CD4-positive, alpha-beta memory T cell (primary cell): Measurements from ENCODE around the gene NR3C2. TPM values are rescaled to one million over a fixed set of nuclear protein-coding genes. Genes with fewer than 3 reads are reported as not detected.

Experiments
- CTCF ChIA-PET: fragments of 350-600 bp; sonication (Branson Sonifier 250); formaldehyde crosslinking; loops from one replicate; lab custom pipeline; 2021; ENCODE audit warnings: inconsistent platforms; ENCODE audit not compliant: partially characterized antibody; lab: Charles Lee
- POLR2A ChIA-PET: fragments of 350-600 bp; sonication (Branson Sonifier 250); formaldehyde crosslinking; loops from one replicate; lab custom pipeline; 2021; ENCODE audit not compliant: partially characterized antibody; lab: Charles Lee
- DNase-seq, 5 donors: peaks; one replicate each; pipeline versions ENCODE4 v3.0.0 to v3.0.0-alpha.2; 2020 to 2022; ENCODE audit warnings: mixed read lengths in 1 of 5
- H3K27ac ChIP-seq: one replicate; pipeline ENCODE4 v1.7.0; 2013; ENCODE audit warnings: low read depth, low read length
- H3K27me3 ChIP-seq: 2 replicates; pipeline ENCODE4 v1.7.0; 2013; ENCODE audit warnings: mild to moderate bottlenecking, low read length, moderate library complexity; ENCODE audit not compliant: insufficient read depth
- H3K36me3 ChIP-seq: 2 replicates; pipeline ENCODE4 v1.7.0; 2013; ENCODE audit warnings: mild to moderate bottlenecking, low read length, moderate library complexity; ENCODE audit not compliant: insufficient read depth
- H3K4me1 ChIP-seq: 2 replicates; pipeline ENCODE4 v1.7.0; 2013; ENCODE audit warnings: mild to moderate bottlenecking, low read length, moderate library complexity; ENCODE audit not compliant: insufficient read depth
- H3K4me3 ChIP-seq, 2 donors: one replicate each; pipeline ENCODE4 v1.7.0; 2013; ENCODE audit warnings: low read length in 2 of 2, mild to moderate bottlenecking in 1 of 2
- H3K9me3 ChIP-seq, 2 donors: one replicate each; pipeline ENCODE4 v1.7.0; 2013; ENCODE audit warnings: low read length in 2 of 2, control low read depth in 1 of 2; ENCODE audit not compliant: control insufficient read depth in 1 of 2
- H3K27ac Mint-ChIP-seq, 7 donors: one replicate each; pipeline ENCODE4 v1.8.0; 2020 to 2021; ENCODE audit warnings: mixed read lengths in 7 of 7, mild to moderate bottlenecking in 6 of 7, inconsistent platforms in 3 of 7, moderate library complexity in 3 of 7
- H3K27me3 Mint-ChIP-seq, 2 donors: one replicate each; pipeline ENCODE4 v1.8.0; 2020 to 2021; ENCODE audit warnings: mixed read lengths in 2 of 2
- H3K36me3 Mint-ChIP-seq, 2 donors: one replicate each; pipeline ENCODE4 v1.8.0; 2020 to 2021; ENCODE audit warnings: mixed read lengths in 2 of 2, inconsistent platforms in 1 of 2, mild to moderate bottlenecking in 1 of 2
- H3K4me1 Mint-ChIP-seq, 4 donors: one replicate each; pipeline ENCODE4 v1.8.0; 2020 to 2021; ENCODE audit warnings: mixed read lengths in 4 of 4, mild to moderate bottlenecking in 1 of 4
- H3K4me3 Mint-ChIP-seq, 8 donors: one replicate each; pipeline ENCODE4 v1.8.0; 2020 to 2021; ENCODE audit warnings: mixed read lengths in 8 of 8, mild to moderate bottlenecking in 7 of 8, moderate library complexity in 6 of 8, inconsistent platforms in 3 of 8
- H3K9me3 Mint-ChIP-seq, 8 donors: one replicate each; pipeline ENCODE4 v1.8.0; 2020 to 2021; ENCODE audit warnings: mixed read lengths in 8 of 8, mild to moderate bottlenecking in 5 of 8, inconsistent platforms in 3 of 8, moderate library complexity in 1 of 8
- intact Hi-C: fragments of 100-400 bp; cut with micrococcal nuclease; formaldehyde crosslinking; loops from one replicate; pipeline ENCODE4 v1.15.1; 2023
- polyA plus RNA-seq, 2 donors: library from polyadenylated mRNA; unstranded; fragments of 300-500 nt; fragmentation: Illumina TruSeq; gene quantifications; one replicate each; pipeline ENCODE4 v1.2.3, GENCODE V29; 2021
- total RNA-seq, 2 experiments: library from RNA; stranded (reverse); gene quantifications; one replicate each; pipeline ENCODE4 v1.2.3, GENCODE V29; 2021

NR3C2 gene
- total and polyA plus RNA-seq, 4 experiments from 2014 or later, result 4.9 to 50.9 (median 26.8) TPM

DNA sequence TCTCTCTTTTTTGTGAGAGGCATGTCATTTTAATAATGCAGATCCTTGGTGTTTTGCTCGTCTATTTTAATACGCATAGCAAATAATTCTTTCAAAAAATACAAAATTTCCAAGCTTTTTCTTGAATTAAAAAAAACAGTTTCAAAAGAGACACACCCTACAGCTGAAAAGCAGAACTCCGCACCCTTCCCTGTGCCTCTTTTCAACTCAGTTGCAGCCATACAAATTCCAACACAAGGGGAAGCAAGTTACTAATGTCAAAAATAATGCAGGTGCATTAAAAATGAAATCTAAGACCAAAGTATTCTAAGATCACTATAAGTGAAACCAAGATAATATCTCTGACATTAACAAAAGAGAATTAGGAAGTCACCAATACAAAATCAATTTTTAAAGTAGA is 66.6 kb downstream of the NR3C2 start:
- Mint-ChIP-seq H3K36me3 (peaks cover 0 to 4% of the 10 kb centered on the region in 2 donors), H3K4me1 (peaks cover 22 to 47% (median 28%) of the 10 kb centered on the region in 4 donors), H3K9me3 (peaks cover 0 to 3% (median 0%) of the 10 kb centered on the region in 8 donors), H3K4me3 (peak overlapping the region in 7 of 8 donors; percentile 67 to 89 (median 75)), H3K27me3 (no peaks in the 10 kb centered on the region), H3K27ac (peak overlapping the region in 6 of 7 donors; percentile 81 to 96 (median 90))
- peak overlapping the region; percentile 38 for H3K27ac ChIP-seq
- H3K27me3 ChIP-seq, result no peaks in the 10 kb centered on the region
- ChIA-PET POLR2A (interaction anchor here (0.9 to 4.7 kb wide), 6 partner anchors 9 to 323 kb away, joined by 4 to 69 read pairs (median 4); partner anchors contain the start of gene NR3C2), CTCF (interaction anchor here (0.7 to 2.5 kb wide), 7 partner anchors 16 to 314 kb away, joined by 3 to 9 read pairs (median 3); no protein-coding TSS in a partner anchor)
- no peaks in the 10 kb centered on the region for H3K9me3 ChIP-seq
- H3K4me1 ChIP-seq, result peaks cover 23% of the 10 kb centered on the region
- H3K36me3 ChIP-seq, result no peaks in the 10 kb centered on the region
- H3K4me3 ChIP-seq, result no peak overlapping the region
- DNase-seq, result no peak
- intact Hi-C loops, result no loop called here

DNA sequence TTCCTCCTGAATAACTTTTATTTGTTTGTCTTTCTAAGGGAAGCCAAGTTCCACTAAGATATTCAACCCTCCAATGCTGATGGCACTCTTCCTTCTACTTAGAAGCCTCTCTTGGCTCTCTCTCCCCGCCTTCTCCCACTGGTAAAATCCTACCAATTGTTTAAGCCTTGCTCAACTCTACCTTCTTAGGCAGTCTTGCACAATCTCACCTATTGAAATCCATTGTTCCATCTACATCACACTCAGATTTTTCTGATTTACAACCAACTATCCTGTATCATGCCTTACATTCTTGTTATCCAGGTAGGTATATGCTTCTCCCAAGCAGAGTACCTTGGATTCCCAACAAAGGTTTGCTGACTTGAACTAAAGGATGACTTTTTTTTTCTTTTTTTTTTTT is 69.1 kb downstream of the NR3C2 start:
- H3K4me3 ChIP-seq, result no peak overlapping the region
- no peaks in the 10 kb centered on the region for H3K9me3 ChIP-seq
- H3K27ac Mint-ChIP-seq, result peak overlapping the region in 2 of 7 donors; percentile 37 to 56
- POLR2A ChIA-PET, result no interaction called here
- peak overlapping the region in 1 of 8 donors; percentile 41 for H3K4me3 Mint-ChIP-seq
- H3K27me3 ChIP-seq, result no peaks in the 10 kb centered on the region
- CTCF ChIA-PET, result no interaction called here
- no peak for DNase-seq
- no peaks in the 10 kb centered on the region for H3K36me3 ChIP-seq
- peaks cover 32 to 59% (median 37%) of the 10 kb centered on the region in 4 donors for H3K4me1 Mint-ChIP-seq
- no peaks in the 10 kb centered on the region for H3K9me3 Mint-ChIP-seq
- H3K36me3 Mint-ChIP-seq, result peaks cover 0 to 4% of the 10 kb centered on the region in 2 donors
- H3K27me3 Mint-ChIP-seq, result no peaks in the 10 kb centered on the region
- no peak overlapping the region for H3K27ac ChIP-seq
- H3K4me1 ChIP-seq, result peaks cover 26% of the 10 kb centered on the region
- intact Hi-C loops, result no loop called here

DNA sequence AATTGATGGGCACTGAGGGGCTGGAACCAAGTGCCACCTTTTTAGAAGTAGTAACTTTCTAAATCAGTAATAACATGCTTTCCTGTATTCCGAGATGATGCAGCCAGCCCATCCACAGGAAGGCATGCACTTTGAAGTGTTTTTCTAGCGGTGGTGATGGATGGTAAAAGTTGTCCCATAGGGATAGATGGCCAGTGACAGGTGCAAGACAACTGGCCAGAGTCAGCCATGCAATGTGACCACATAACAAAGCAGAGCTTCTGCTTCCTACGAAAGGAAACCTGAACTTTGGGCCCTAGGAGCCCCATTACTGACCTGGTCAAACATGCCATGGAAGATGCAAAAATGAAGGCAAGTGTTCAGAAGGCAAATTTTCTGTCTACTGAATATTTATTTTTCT is 72.3 kb downstream of the NR3C2 start:
- Mint-ChIP-seq H3K27ac (peak overlapping the region in 1 of 7 donors; percentile 69), H3K27me3 (no peaks in the 10 kb centered on the region), H3K9me3 (no peaks in the 10 kb centered on the region), H3K36me3 (no peaks in the 10 kb centered on the region), H3K4me3 (no peak overlapping the region), H3K4me1 (peaks cover 25 to 47% (median 27%) of the 10 kb centered on the region in 4 donors)
- DNase-seq, result no peak
- Histone ChIP-seq H3K4me3 (no peak overlapping the region), H3K4me1 (peaks cover 8% of the 10 kb centered on the region), H3K27ac (no peak overlapping the region), H3K9me3 (no peaks in the 10 kb centered on the region), H3K27me3 (no peaks in the 10 kb centered on the region), H3K36me3 (no peaks in the 10 kb centered on the region)
- intact Hi-C loops, result loop anchor here (10.0 kb wide), 1 partner anchor 145 kb away; no protein-coding TSS in a partner anchor
- CTCF ChIA-PET, result no interaction called here
- POLR2A ChIA-PET, result interaction anchor here (0.9 kb wide), 1 partner anchor 14 kb away, joined by 3 read pairs; no protein-coding TSS in a partner anchor

DNA sequence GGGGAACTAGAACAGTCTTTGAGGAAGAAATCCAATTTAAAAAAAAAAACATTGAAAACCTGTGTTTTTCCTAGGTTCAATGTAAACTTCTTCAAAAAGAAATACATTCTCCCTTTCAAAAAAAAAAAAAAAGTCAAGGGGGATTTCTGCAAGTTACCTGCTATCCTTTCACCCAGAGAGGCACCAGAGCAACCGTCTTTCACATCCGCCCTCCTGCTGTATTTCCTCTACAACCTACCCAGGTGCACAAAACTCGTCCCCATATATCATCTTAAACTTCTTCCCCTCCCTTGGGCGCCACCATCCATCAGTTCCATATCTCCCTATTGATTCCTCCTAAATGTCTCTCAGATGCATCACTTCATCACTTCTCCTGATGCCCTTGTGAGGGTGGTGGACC is 74.5 kb downstream of the NR3C2 start:
- H3K27ac ChIP-seq, result no peak overlapping the region
- H3K4me3 ChIP-seq, result no peak overlapping the region
- H3K4me3 Mint-ChIP-seq, result peak overlapping the region in 2 of 8 donors; percentile 6 to 33
- no peaks in the 10 kb centered on the region for H3K9me3 Mint-ChIP-seq
- peaks cover 0 to 4% of the 10 kb centered on the region in 2 donors for H3K36me3 Mint-ChIP-seq
- peaks cover 3% of the 10 kb centered on the region for H3K4me1 ChIP-seq
- no peaks in the 10 kb centered on the region for H3K27me3 Mint-ChIP-seq
- no peaks in the 10 kb centered on the region for H3K9me3 ChIP-seq
- H3K27ac Mint-ChIP-seq, result peak overlapping the region in 2 of 7 donors; percentile 3 to 22
- ChIA-PET CTCF (interaction anchor here (0.9 kb wide), 1 partner anchor 323 kb away, joined by 3 read pairs; no protein-coding TSS in a partner anchor), POLR2A (interaction anchor here (1.7 kb wide), 1 partner anchor 9 kb away, joined by 5 read pairs; no protein-coding TSS in a partner anchor)
- H3K27me3 ChIP-seq, result no peaks in the 10 kb centered on the region
- H3K4me1 Mint-ChIP-seq, result peaks cover 22 to 42% (median 31%) of the 10 kb centered on the region in 4 donors
- intact Hi-C loops, result loop anchor here (10.0 kb wide), 1 partner anchor 143 kb away; no protein-coding TSS in a partner anchor
- H3K36me3 ChIP-seq, result no peaks in the 10 kb centered on the region
- no peak for DNase-seq

DNA sequence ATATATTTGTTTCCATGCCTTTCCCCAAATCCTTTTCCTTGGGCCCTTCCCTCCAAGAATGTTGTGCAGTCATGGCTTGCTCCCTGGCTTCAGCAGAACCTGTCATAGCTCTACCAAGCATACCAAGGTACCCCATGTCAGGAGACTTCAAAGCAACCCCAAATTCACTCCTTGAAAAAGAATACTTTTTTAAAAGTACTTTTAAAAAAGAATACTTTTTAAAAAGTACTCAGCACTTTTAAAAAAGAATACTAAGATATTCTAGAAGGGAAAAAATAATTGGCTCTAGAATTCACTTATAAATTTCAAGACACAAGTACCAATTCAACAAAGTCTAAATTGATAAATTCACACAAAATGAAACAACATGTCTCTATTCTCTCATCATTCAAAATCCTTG is 76.0 kb downstream of the NR3C2 start:
- no peaks in the 10 kb centered on the region for H3K27me3 ChIP-seq
- POLR2A ChIA-PET, result interaction anchor here (1.0 to 1.2 kb wide), 2 partner anchors 10 to 14 kb away, joined by 3 to 4 read pairs; no protein-coding TSS in a partner anchor
- no peak overlapping the region for H3K27ac ChIP-seq
- no peaks in the 10 kb centered on the region for H3K9me3 ChIP-seq
- no peaks in the 10 kb centered on the region for H3K36me3 ChIP-seq
- Mint-ChIP-seq H3K9me3 (no peaks in the 10 kb centered on the region), H3K4me1 (peaks cover 29 to 53% (median 39%) of the 10 kb centered on the region in 4 donors), H3K4me3 (peak overlapping the region in 1 of 8 donors; percentile 32), H3K36me3 (peaks cover 2 to 4% of the 10 kb centered on the region in 2 donors), H3K27ac (peak overlapping the region in 2 of 7 donors; percentile 10 to 65), H3K27me3 (no peaks in the 10 kb centered on the region)
- H3K4me1 ChIP-seq, result peaks cover 3% of the 10 kb centered on the region
- CTCF ChIA-PET, result no interaction called here
- DNase-seq, result no peak
- H3K4me3 ChIP-seq, result no peak overlapping the region
- intact Hi-C loops, result loop anchor here (10.0 kb wide), 1 partner anchor 141 kb away; no protein-coding TSS in a partner anchor

DNA sequence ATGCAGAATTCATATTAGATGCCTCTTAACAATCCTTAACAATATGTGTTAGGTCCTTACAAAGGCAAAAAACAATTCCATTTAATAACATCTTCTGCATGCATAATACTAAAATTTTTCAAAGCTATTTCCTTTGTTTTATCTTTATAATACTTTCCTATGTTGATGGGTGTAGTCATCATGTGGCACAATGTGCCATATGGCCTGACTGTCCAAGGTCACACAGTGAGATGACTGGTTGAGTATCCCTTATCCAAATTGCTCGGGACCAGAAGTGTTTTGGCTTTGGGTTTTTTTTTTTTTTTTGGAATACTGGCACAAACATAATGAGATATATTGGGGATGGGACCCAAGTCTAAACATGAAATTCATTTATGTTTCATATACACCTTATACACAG is 77.7 kb downstream of the NR3C2 start:
- H3K9me3 ChIP-seq, result no peaks in the 10 kb centered on the region
- H3K27ac ChIP-seq, result no peak overlapping the region
- peaks cover 9% of the 10 kb centered on the region for H3K4me1 ChIP-seq
- POLR2A ChIA-PET, result no interaction called here
- CTCF ChIA-PET, result interaction anchor here (1.2 kb wide), 1 partner anchor 9 kb away, joined by 3 read pairs; no protein-coding TSS in a partner anchor
- Mint-ChIP-seq H3K27me3 (no peaks in the 10 kb centered on the region), H3K36me3 (peaks cover 2 to 4% of the 10 kb centered on the region in 2 donors), H3K9me3 (no peaks in the 10 kb centered on the region), H3K27ac (no peak overlapping the region), H3K4me1 (peaks cover 32 to 56% (median 45%) of the 10 kb centered on the region in 4 donors), H3K4me3 (no peak overlapping the region)
- intact Hi-C loops, result loop anchor here (10.0 kb wide), 1 partner anchor 140 kb away; no protein-coding TSS in a partner anchor
- H3K4me3 ChIP-seq, result no peak overlapping the region
- H3K27me3 ChIP-seq, result no peaks in the 10 kb centered on the region
- no peak for DNase-seq
- no peaks in the 10 kb centered on the region for H3K36me3 ChIP-seq

DNA sequence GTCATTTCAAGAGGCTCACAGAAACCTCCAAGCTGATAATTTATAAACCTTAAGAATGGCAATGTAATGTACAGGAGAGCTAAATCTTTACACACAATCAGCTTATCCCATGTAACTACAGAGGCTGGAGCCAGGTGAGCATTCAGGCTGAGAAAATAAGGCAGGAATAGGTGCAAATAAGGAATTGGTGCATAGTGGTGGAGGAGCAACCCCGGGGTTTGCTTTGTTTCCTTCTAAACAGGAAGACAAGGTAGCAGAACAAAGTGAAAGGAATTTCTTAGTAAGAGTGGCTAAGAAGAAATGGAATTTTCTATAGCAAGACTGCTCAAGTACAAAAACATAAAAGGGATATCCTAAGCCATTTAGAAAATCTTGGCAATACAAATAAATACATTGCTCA is 82.4 kb downstream of the NR3C2 start:
- peak overlapping the region in 2 of 7 donors; percentile 20 to 23 for H3K27ac Mint-ChIP-seq
- no peak overlapping the region for H3K4me3 ChIP-seq
- ChIA-PET POLR2A (interaction anchor here (1.1 kb wide), 1 partner anchor 83 kb away, joined by 4 read pairs; the partner anchor contains the start of gene NR3C2), CTCF (interaction anchor here (0.6 kb wide), 1 partner anchor 16 kb away, joined by 4 read pairs; no protein-coding TSS in a partner anchor)
- no peak for DNase-seq
- peaks cover 2 to 4% of the 10 kb centered on the region in 2 donors for H3K36me3 Mint-ChIP-seq
- no peaks in the 10 kb centered on the region for H3K9me3 Mint-ChIP-seq
- intact Hi-C loops, result loop anchor here (10.0 kb wide), 1 partner anchor 135 kb away; no protein-coding TSS in a partner anchor
- H3K4me1 ChIP-seq, result peaks cover 32% of the 10 kb centered on the region
- H3K36me3 ChIP-seq, result no peaks in the 10 kb centered on the region
- H3K4me1 Mint-ChIP-seq, result peaks cover 32 to 68% (median 46%) of the 10 kb centered on the region in 4 donors
- peak overlapping the region in 4 of 8 donors; percentile 31 to 78 (median 48) for H3K4me3 Mint-ChIP-seq
- no peaks in the 10 kb centered on the region for H3K27me3 Mint-ChIP-seq
- H3K27ac ChIP-seq, result no peak overlapping the region
- no peaks in the 10 kb centered on the region for H3K27me3 ChIP-seq
- H3K9me3 ChIP-seq, result no peaks in the 10 kb centered on the region
